ENCODE measurements around the gene PIGQ.

The PIGQ gene

DNA sequence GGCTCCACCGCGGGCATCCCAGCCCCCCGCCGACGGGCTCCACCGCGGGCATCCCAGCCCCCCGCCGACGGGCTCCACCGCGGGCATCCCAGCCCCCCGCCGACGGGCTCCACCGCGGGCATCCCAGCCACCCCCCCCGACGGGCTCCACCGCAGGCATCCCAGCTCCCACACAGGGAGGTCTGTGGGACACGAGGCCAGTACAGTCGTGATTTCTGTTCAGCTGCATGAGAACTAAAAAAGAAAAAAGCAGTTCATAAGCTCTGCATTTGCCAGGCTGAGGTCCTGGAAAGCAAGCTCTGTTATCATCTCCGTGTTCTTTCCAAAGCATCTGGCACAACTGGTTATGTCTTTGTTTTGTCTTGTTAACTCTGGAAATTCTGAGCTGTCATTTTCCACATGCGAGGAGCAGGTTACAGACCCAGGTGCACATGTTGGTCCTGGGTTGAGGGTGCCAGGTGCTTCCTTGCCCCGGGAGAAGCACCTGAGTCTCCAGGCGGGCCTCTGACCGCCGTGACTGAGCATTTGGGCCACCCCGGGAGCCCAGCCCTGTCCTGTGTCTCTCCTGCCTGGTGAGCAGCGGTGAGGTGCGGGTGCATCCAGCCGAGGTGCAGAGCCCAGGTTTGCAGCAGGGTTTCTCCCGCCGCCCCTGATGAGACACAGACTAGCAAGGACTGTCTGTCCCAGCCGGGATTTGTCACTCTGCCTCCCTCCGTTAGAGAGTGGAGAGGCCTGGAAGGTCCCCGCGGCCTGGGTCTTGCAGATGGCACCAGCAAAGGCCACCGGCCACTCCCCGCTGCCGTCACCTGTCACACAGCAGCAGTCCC lies 51.1 kb downstream of the PIGQ start:
- Histone ChIP-seq H3K9ac (ENCODE audit: low read length) (no peak overlapping the region), H3K27ac (ENCODE audit: low read length) (no peak overlapping the region), H3K27me3 (ENCODE audit: low read depth, low read length) (no peaks in the 10 kb centered on the region), H3K9me3 (ENCODE audit: insufficient read depth, low read length) (no peaks in the 10 kb centered on the region), H3K4me2 (ENCODE audit: low read length) (no peak overlapping the region), H2AFZ (ENCODE audit: low read depth, low read length) (no peak overlapping the region), H3K79me2 (ENCODE audit: low read length) (no peaks in the 10 kb centered on the region), H3K36me3 (replicated peaks; ENCODE audit: low read depth, low read length) (no peaks in the 10 kb centered on the region), H4K20me1 (ENCODE audit: insufficient read depth, low read length) (no peaks in the 10 kb centered on the region), H3K4me1 (ENCODE audit: low read length) (no peaks in the 10 kb centered on the region), H3K4me3 (ENCODE audit: low read length) (no peak overlapping the region)
- TF ChIP-seq EZH2phosphoT487 (IDR thresholded peaks at IDR 0.05; ENCODE audit: low read depth) = no peak
- TF ChIP-seq, protein P1, sequence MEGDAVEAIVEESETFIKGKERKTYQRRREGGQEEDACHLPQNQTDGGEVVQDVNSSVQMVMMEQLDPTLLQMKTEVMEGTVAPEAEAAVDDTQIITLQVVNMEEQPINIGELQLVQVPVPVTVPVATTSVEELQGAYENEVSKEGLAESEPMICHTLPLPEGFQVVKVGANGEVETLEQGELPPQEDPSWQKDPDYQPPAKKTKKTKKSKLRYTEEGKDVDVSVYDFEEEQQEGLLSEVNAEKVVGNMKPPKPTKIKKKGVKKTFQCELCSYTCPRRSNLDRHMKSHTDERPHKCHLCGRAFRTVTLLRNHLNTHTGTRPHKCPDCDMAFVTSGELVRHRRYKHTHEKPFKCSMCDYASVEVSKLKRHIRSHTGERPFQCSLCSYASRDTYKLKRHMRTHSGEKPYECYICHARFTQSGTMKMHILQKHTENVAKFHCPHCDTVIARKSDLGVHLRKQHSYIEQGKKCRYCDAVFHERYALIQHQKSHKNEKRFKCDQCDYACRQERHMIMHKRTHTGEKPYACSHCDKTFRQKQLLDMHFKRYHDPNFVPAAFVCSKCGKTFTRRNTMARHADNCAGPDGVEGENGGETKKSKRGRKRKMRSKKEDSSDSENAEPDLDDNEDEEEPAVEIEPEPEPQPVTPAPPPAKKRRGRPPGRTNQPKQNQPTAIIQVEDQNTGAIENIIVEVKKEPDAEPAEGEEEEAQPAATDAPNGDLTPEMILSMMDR (IDR thresholded peaks at IDR 0.05; ENCODE audit: low read depth, low read length) = no peak

DNA sequence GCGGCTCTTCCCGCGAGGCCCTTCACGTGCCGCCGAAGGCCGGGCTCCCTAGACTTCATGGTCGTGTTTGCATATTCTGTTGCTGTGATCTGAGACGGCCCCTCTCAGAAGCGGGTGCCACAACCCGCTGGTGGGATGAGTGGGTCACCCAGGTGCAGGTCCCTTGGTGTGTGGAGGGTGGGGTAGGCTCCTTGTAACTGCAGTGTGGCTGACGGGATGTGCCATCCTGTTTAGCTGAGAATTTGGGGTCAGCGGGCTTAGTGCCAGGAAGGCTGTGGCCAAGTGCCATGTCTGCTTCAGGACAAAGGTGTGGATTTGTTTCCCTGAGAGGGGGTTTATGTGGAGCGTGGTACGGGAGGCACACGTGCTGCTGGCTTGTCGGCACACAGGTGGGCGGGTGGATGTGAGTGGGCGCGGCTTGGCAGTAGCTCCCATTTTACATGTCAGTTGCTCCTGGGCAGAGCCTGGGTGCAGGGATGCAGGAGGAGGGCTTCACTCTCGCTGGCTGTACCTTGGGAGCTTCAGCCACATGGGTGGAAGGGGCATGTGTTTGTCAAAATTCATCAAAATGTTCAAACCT lies 51.8 kb downstream of the PIGQ start:
- Histone ChIP-seq H3K4me3 (ENCODE audit: low read length) (no peak overlapping the region), H2AFZ (ENCODE audit: low read depth, low read length) (no peak overlapping the region), H3K9ac (ENCODE audit: low read length) (no peak overlapping the region), H3K4me2 (ENCODE audit: low read length) (no peak overlapping the region), H3K4me1 (ENCODE audit: low read length) (no peaks in the 10 kb centered on the region), H3K36me3 (replicated peaks; ENCODE audit: low read depth, low read length) (no peaks in the 10 kb centered on the region), H3K27me3 (ENCODE audit: low read depth, low read length) (no peaks in the 10 kb centered on the region), H3K79me2 (ENCODE audit: low read length) (no peaks in the 10 kb centered on the region), H3K27ac (ENCODE audit: low read length) (no peak overlapping the region), H3K9me3 (ENCODE audit: insufficient read depth, low read length) (no peaks in the 10 kb centered on the region), H4K20me1 (ENCODE audit: insufficient read depth, low read length) (no peaks in the 10 kb centered on the region)
- TF ChIP-seq, protein P1 (IDR thresholded peaks at IDR 0.05; ENCODE audit: low read depth, low read length) = no peak
- no peak for TF ChIP-seq EZH2phosphoT487 (IDR thresholded peaks at IDR 0.05; ENCODE audit: low read depth)

GRCh38 chr16:622920-623280 lies 53.1 kb downstream of the PIGQ start:
- H3K4me2 ChIP-seq (ENCODE audit: low read length) = no peak overlapping the region
- no peaks in the 10 kb centered on the region for H3K9me3 ChIP-seq (ENCODE audit: insufficient read depth, low read length)
- no peaks in the 10 kb centered on the region for H3K27me3 ChIP-seq (ENCODE audit: low read depth, low read length)
- no peak overlapping the region for H3K9ac ChIP-seq (ENCODE audit: low read length)
- no peak overlapping the region for H2AFZ ChIP-seq (ENCODE audit: low read depth, low read length)
- TF ChIP-seq, protein P1 (IDR thresholded peaks at IDR 0.05; ENCODE audit: low read depth, low read length) = no peak
- TF ChIP-seq EZH2phosphoT487 (IDR thresholded peaks at IDR 0.05; ENCODE audit: low read depth) = no peak
- no peak overlapping the region for H3K27ac ChIP-seq (ENCODE audit: low read length)
- no peaks in the 10 kb centered on the region for H3K36me3 ChIP-seq (replicated peaks; ENCODE audit: low read depth, low read length)
- H3K79me2 ChIP-seq (ENCODE audit: low read length) = no peaks in the 10 kb centered on the region
- no peak overlapping the region for H3K4me3 ChIP-seq (ENCODE audit: low read length)
- H3K4me1 ChIP-seq (ENCODE audit: low read length) = no peaks in the 10 kb centered on the region
- no peaks in the 10 kb centered on the region for H4K20me1 ChIP-seq (ENCODE audit: insufficient read depth, low read length)

- Histone ChIP-seq H4K20me1 (ENCODE audit: insufficient read depth, low read length) (no peaks in the 10 kb centered on the region), H3K9ac (ENCODE audit: low read length) (no peak overlapping the region), H3K4me2 (ENCODE audit: low read length) (no peak overlapping the region), H3K27ac (ENCODE audit: low read length) (no peak overlapping the region), H3K36me3 (replicated peaks; ENCODE audit: low read depth, low read length) (no peaks in the 10 kb centered on the region), H3K4me1 (ENCODE audit: low read length) (no peaks in the 10 kb centered on the region), H3K27me3 (ENCODE audit: low read depth, low read length) (no peaks in the 10 kb centered on the region), H3K9me3 (ENCODE audit: insufficient read depth, low read length) (no peaks in the 10 kb centered on the region), H2AFZ (ENCODE audit: low read depth, low read length) (no peak overlapping the region), H3K4me3 (ENCODE audit: low read length) (no peak overlapping the region), H3K79me2 (ENCODE audit: low read length) (no peaks in the 10 kb centered on the region)
- TF ChIP-seq EZH2phosphoT487 (IDR thresholded peaks at IDR 0.05; ENCODE audit: low read depth) = no peak
- TF ChIP-seq, protein P1 (IDR thresholded peaks at IDR 0.05; ENCODE audit: low read depth, low read length) = no peak
Observed at GRCh38 chr16:624526-625070, 54.8 kb downstream of the PIGQ start.
